HFF-Myc (cell line): ENCODE data around the gene MTOR.
"Not testable (repeated sequence)": the region's sequence is repeated elsewhere in the genome, so short reads cannot be mapped to it uniquely, and the experiment has no call there.

ENCODE experiments used
- DNase-seq: peaks from one replicate; pipeline ENCODE4 v3.0.0-alpha.2; 2011; ENCODE audit warnings: low read depth; ENCODE audit errors: extremely low read depth
- H3K4me3 ChIP-seq: replicated peaks from 2 replicates; pipeline ENCODE4 v1.5.1; 2011; ENCODE audit warnings: low read depth, mild to moderate bottlenecking, control low read depth, low read length
- TF ChIP-seq, protein P1 (sequence below): IDR thresholded peaks from 2 replicates; pipeline ENCODE4 v1.5.1; 2012; ENCODE audit warnings: mild to moderate bottlenecking, low read depth, low read length, control low read depth; ENCODE audit errors: missing control alignments

MTOR gene

DNA sequence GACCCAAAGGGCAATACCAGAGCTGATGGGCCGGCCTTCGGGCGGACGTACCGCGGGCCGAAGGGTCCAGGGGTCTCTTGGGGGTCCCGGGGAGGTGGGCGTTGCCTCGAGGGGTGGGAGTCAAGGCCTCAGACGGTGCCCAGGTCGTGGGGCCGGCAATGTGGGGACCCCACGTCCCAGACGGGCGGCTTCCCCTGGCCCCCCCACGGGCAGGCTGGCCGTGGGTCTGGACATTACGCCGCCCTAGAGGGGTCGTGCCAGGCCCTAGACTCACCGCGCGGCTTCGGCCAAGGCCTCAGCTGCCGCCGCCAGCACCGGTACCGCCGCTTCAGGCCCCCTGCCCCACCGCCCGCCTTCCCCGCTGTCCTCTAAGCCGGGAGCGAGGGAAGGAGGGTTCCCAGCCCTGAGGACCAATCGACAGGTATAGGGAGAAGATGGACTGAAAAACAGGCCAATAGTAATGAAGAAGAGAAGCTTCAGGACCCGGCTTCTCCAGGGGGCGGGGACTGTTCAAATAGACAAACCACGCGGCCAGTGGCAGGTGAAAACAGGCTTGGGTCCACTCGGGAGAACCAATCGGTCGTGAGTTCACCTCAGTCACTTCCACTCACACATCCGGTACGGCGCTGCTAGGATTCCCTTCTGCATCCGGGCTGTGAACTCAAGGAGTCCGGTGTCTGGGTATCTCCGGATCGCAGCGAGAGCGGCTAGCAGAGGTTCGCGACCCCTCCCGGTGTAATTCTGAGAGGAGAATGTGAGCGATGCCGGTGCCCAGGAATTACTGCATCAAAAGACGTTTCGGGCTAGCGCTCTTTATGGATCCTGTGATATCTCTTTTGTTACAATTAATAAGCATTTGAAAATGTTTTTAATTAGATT, at the start of gene MTOR:
Gene MTOR (minus strand): TSS at position 381 of the 879 bp plus-strand sequence. CDS start 3,142 bp downstream, outside the sequence.
- TF ChIP-seq, protein P1, sequence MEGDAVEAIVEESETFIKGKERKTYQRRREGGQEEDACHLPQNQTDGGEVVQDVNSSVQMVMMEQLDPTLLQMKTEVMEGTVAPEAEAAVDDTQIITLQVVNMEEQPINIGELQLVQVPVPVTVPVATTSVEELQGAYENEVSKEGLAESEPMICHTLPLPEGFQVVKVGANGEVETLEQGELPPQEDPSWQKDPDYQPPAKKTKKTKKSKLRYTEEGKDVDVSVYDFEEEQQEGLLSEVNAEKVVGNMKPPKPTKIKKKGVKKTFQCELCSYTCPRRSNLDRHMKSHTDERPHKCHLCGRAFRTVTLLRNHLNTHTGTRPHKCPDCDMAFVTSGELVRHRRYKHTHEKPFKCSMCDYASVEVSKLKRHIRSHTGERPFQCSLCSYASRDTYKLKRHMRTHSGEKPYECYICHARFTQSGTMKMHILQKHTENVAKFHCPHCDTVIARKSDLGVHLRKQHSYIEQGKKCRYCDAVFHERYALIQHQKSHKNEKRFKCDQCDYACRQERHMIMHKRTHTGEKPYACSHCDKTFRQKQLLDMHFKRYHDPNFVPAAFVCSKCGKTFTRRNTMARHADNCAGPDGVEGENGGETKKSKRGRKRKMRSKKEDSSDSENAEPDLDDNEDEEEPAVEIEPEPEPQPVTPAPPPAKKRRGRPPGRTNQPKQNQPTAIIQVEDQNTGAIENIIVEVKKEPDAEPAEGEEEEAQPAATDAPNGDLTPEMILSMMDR = no peak
- peak within 1 kb of the TSS; percentile 75 for H3K4me3 ChIP-seq
- DNase-seq = peak; percentile 100

DNA sequence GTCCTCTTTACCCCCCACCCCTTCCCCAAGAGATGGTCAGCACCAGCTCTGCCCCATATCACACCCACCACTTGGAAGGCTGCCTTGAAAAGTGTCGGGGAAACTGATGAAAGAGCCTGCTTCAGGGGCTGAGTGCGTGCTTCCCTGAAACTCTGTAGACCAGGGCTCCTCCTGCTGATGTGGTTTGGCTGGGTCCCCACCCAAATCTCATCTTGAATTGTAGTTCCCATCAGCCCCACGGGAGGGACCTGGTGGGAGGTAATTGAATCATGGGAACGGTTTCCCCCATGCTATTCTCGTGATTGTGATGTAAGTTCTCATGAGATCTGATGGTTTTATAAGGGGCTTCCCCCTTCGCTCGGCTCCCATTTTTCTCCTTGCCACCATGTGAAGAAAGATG, 47.0 kb upstream of the MTOR start:
- DNase-seq = no peak

DNA sequence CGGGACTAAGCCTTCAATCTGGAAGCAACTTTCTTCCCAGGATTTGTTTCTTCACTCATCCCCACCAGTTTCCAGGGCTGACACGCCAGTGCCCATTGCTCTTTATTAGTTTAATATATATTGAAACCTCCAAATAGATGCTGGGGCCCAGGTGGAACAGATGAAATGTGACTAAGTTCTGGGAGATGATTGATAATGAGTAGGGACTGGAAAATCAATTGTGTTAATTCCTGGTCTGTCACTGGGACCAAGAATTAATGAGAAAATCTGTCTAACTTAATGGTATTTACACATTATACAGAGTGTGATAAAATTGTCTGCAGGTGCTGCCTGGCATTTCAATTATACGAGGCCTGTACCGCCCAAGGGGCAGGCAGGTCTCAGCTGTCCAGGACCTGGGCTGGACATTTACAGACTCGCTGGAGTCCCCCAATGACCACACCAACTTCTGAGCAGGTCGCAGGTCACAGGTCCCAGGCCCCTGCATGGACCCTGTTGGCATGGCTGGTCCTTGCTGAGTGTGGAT, 46.4 kb upstream of the MTOR start:
- no peak overlapping the region for H3K4me3 ChIP-seq
- TF ChIP-seq, protein P1 = no peak
- DNase-seq = no peak

More for the DNA sequence above, 47.0 kb upstream of the MTOR start:
- TF ChIP-seq, protein P1 = no peak
- H3K4me3 ChIP-seq = no peak overlapping the region

DNA sequence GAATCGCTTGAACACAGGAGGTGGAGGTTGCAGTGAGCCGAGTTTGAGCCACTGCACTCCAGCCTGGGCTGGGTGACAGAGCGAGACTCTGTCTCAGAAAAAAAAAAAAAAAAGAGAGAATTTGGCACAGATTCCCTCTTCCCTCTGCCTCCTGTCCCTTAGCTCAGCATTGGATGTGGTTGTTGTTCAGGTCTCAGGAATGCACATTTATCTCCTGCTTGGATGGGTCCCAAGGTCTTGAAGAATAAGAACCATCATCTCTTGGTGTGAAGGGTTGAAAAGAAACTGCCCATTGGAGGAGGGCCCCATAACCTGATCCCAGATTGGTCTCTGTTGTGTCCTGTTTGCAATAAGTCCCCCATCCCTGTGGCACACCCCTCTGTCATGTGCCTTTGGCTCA, 45.5 kb upstream of the MTOR start:
- TF ChIP-seq, protein P1 = no peak
- H3K4me3 ChIP-seq = no peak overlapping the region
- DNase-seq = no peak

DNA sequence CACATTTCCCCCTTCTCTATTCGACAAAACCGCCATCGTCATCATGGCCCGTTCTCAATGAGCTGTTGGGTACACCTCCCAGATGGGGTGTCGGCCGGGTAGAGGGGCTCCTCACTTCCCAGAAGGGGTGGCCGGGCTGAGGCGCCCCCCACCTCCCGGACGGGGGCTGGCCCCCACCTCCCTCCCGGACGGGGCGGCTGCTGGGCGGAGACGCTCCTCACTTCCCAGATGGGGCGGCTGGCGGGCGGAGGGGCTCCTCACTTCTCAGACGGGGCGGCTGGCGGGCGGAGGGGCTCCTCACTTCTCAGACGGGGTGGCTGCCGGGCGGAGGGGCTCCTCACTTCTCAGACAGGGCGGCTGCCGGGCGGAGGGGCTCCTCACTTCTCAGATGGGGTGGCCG, 43.2 kb upstream of the MTOR start:
- not testable (repeated sequence) for DNase-seq, H3K4me3 ChIP-seq

DNA sequence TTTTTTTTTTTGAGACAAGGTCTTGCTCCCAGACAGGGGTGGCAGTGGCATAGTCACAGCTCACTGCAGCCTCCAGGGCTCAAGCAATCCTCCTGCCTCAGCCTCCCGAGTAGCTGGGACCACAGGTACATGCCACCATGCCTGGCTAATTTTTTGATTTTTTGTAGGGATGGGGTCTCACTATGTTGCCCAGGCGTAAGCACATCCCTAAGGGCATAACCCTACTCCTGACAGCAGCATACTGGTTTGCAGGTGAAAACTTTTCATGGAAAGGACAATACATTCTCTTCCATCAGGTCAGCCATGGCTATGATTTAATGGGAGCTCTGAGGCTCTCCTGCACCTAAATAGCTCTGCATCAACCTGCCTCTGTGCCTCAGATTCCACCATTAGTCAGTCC, 40.0 kb upstream of the MTOR start:
- DNase-seq = no peak
- TF ChIP-seq, protein P1 = no peak
- H3K4me3 ChIP-seq = no peak overlapping the region

DNA sequence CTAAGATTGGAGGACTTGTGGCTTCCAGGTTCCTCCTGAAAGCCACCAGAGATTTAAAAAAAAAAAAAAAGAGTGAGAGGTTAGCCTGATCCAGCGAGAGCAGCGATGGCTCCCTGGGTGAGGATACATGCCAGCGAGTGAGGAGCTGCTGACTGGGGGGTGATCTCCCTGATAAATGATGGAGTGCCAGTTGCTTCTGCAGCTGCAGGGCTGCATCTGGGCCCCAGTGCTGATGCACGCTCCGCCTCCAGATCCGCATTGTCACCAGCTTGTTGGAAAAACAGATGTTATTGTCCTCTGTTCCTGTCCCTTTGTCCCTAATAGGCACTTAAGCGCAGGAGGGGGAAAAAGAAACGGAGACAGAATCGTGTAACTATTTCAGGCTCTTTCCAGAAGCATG, 39.2 kb upstream of the MTOR start:
- no peak overlapping the region for H3K4me3 ChIP-seq
- DNase-seq = no peak
- TF ChIP-seq, protein P1 = no peak
